ENCODE data around the gene MKI67. TPM values are rescaled to one million over a fixed set of nuclear protein-coding genes. Genes with fewer than 3 reads are reported as not detected.

The MKI67 gene
- total and polyA plus RNA-seq, 2 donors (not counting 3 experiments of a cell fraction or from before 2014, with no cell fraction given) = 16.2 to 125 TPM

GRCh38 chr10:128143531-128143930, 17.3 kb upstream of the MKI67 start:
- Histone ChIP-seq H4K20me1 (replicated peaks; ENCODE audit: control insufficient read depth, extremely low read depth, insufficient read depth, low read length) (no peaks in the 10 kb centered on the region), H3K36me3 (ENCODE audit: control insufficient read depth in 2 of 2, extremely low read depth in 1 of 2, insufficient read depth in 2 of 2, low read length in 2 of 2) (no peaks in the 10 kb centered on the region), H3K9me3 (replicated peaks; ENCODE audit: control insufficient read depth, insufficient read depth, low read length) (no peaks in the 10 kb centered on the region), H3K9me1 (replicated peaks; ENCODE audit: control insufficient read depth, extremely low read depth, insufficient read depth, low read length) (no peaks in the 10 kb centered on the region), H3K4me2 (ENCODE audit: insufficient read depth, low read length) (no peak overlapping the region), H3K9ac (replicated peaks; ENCODE audit: extremely low read depth, insufficient read depth, low read length) (no peak overlapping the region), H3K4me3 (replicated peaks in 1 of 3; ENCODE audit: insufficient read depth in 1 of 3, low read depth in 1 of 3, low read length in 3 of 3) (no peak overlapping the region), H3K27ac (ENCODE audit: insufficient read depth, low read depth, low read length) (no peak overlapping the region), H2AFZ (ENCODE audit: low read depth, low read length) (no peak overlapping the region), H3K79me2 (ENCODE audit: control insufficient read depth, insufficient read depth, low read length) (no peaks in the 10 kb centered on the region), H3K4me1 (ENCODE audit: control insufficient read depth, extremely low read depth, insufficient read depth, low read length) (no peaks in the 10 kb centered on the region), H3K27me3 (ENCODE audit: control insufficient read depth in 2 of 2, insufficient read depth in 2 of 2, low read length in 2 of 2) (peaks cover 5 to 10% of the 10 kb centered on the region in 2 experiments)
- no TSS peak for BruUV-seq (replicated peaks)
- no peak for TF ChIP-seq POLR2AphosphoS5 (IDR thresholded peaks at IDR 0.05; ENCODE audit: insufficient read depth, low read depth, low read length)
- no peak for TF ChIP-seq MAX (IDR thresholded peaks at IDR 0.05; ENCODE audit: insufficient read depth, insufficient read length)
- no peak for TF ChIP-seq CTCF (IDR thresholded peaks at IDR 0.05; ENCODE audit: extremely low read depth in 1 of 2, insufficient read depth in 1 of 2, low read depth in 1 of 2, low read length in 2 of 2)
- no peak for TF ChIP-seq GATA2 (IDR thresholded peaks at IDR 0.05; ENCODE audit: insufficient read depth, insufficient read length, low read depth, low read length)
- no peak for TF ChIP-seq MYC (IDR thresholded peaks at IDR 0.05; ENCODE audit: low read depth, low read length)
- no peak for TF ChIP-seq POLR2A (IDR thresholded peaks at IDR 0.05; ENCODE audit: low read depth, low read length)
- TF ChIP-seq FOS (IDR thresholded peaks at IDR 0.05; ENCODE audit: borderline replicate concordance, insufficient read depth, low read length) = no peak
- no peak for TF ChIP-seq JUN (IDR thresholded peaks at IDR 0.05; ENCODE audit: borderline replicate concordance, insufficient read depth, insufficient read length, low read depth)
- no peak for TF ChIP-seq EZH2 (IDR thresholded peaks at IDR 0.05; ENCODE audit: borderline replicate concordance, low read depth, low read length, severe bottlenecking)
- FAIRE-seq = no peak
- intact Hi-C loops (cut with micrococcal nuclease) = no loop called here
- ChIA-PET POLR2A (no interaction called here), CTCF (interaction anchor here (1.1 to 1.6 kb wide), 3 partner anchors 17 to 464 kb away, joined by 3 to 5 read pairs (median 3); no protein-coding TSS in a partner anchor)
- dilution Hi-C loops (cut with MboI; ENCODE audit: extremely low pct_ligation_motif_present, low sequenced_read_pairs) = no loop called here
- no peak for DNase-seq (ENCODE audit: low read depth, low spot score)
